PC-9 (cell line): ENCODE data around the gene GTF3C2. TPM values are rescaled to one million over a fixed set of nuclear protein-coding genes. Genes with fewer than 3 reads are reported as not detected.

Experiments used
- BruUV-seq: library from RNA; stranded (reverse); fragments of 400-500 nt; replicated peaks from 2 replicates; lab custom pipeline; 2021; lab: Mats Ljungman, UMichigan
- CTCF ChIA-PET: fragments of 300-600 bp; sonication (Branson Sonifier 250); formaldehyde crosslinking; loops from one replicate; lab custom pipeline; 2022; ENCODE audit warnings: antibody characterized with exemption; lab: Charles Lee
- POLR2A ChIA-PET: fragments of 300-600 bp; sonication (Branson Sonifier 250); formaldehyde crosslinking; loops from one replicate; lab custom pipeline; 2022; ENCODE audit warnings: antibody characterized with exemption; ENCODE audit not compliant: unreplicated experiment; lab: Charles Lee
- DNase-seq, 2 experiments: peaks; one replicate each; pipeline versions ENCODE4 v3.0.0 to v3.0.0-alpha.2; 2015 to 2022; ENCODE audit warnings: mixed read lengths in 1 of 2
- H2AFZ ChIP-seq: fragments of 200-600 bp; sonication (generic); 2 replicates; pipeline ENCODE4 v1.8.1; 2017; ENCODE audit warnings: antibody characterized with exemption
- H3F3A ChIP-seq: fragments of 200-600 bp; sonication (generic); 2 replicates; pipeline ENCODE4 v1.8.1; 2017; ENCODE audit warnings: antibody characterized with exemption, mild to moderate bottlenecking, low read depth; ENCODE audit not compliant: insufficient read depth
- H3K27ac ChIP-seq: fragments of 200-600 bp; sonication (generic); 2 replicates; pipeline ENCODE4 v1.6.1; 2016; ENCODE audit warnings: mixed run types
- H3K27me3 ChIP-seq: fragments of 200-600 bp; sonication (generic); 2 replicates; pipeline ENCODE4 v1.6.1; 2016; ENCODE audit warnings: low read depth, mixed run types; ENCODE audit not compliant: insufficient read depth
- H3K36me3 ChIP-seq: fragments of 200-600 bp; sonication (generic); 2 replicates; pipeline ENCODE4 v1.6.1; 2016; ENCODE audit warnings: low read depth, mixed run types
- H3K4me1 ChIP-seq: fragments of 200-600 bp; sonication (generic); replicated peaks from 2 replicates; pipeline ENCODE4 v1.6.1; 2016; ENCODE audit warnings: mixed run types; ENCODE audit not compliant: insufficient read depth
- H3K4me2 ChIP-seq: fragments of 200-600 bp; sonication (generic); 2 replicates; pipeline ENCODE4 v1.6.1; 2017; ENCODE audit warnings: mixed run types
- H3K4me3 ChIP-seq: fragments of 200-600 bp; sonication (generic); 2 replicates; pipeline ENCODE4 v1.6.1; 2016; ENCODE audit warnings: mixed run types
- H3K79me2 ChIP-seq: fragments of 200-600 bp; sonication (generic); 2 replicates; pipeline ENCODE4 v1.6.1; 2017; ENCODE audit warnings: low read depth, mixed run types
- H3K9me2 ChIP-seq: fragments of 200-600 bp; sonication (generic); 2 replicates; pipeline ENCODE4 v1.8.1; 2017; ENCODE audit warnings: mild to moderate bottlenecking; ENCODE audit not compliant: insufficient read depth
- H3K9me3 ChIP-seq: fragments of 200-600 bp; sonication (generic); 2 replicates; pipeline ENCODE4 v1.8.1; 2016; ENCODE audit warnings: low read depth; ENCODE audit not compliant: insufficient read depth
- H4K20me1 ChIP-seq: fragments of 200-600 bp; sonication (generic); 2 replicates; pipeline ENCODE4 v1.8.1; 2017; ENCODE audit not compliant: insufficient read depth
- EZH2 ChIP-seq: fragments of 200-600 bp; sonication (generic); IDR thresholded peaks from 2 replicates; pipeline ENCODE4 v1.8.0; 2017; ENCODE audit warnings: antibody characterized with exemption, low read depth
- intact Hi-C: fragments of 100-400 bp; cut with micrococcal nuclease; formaldehyde crosslinking; loops from one replicate; pipeline ENCODE4 v1.10.0; 2022; ENCODE audit not compliant: unreplicated experiment
- total RNA-seq: library from RNA; stranded (reverse); gene quantifications from 2 replicates; pipeline ENCODE4 v1.2.3, GENCODE V29; 2021
- TF ChIP-seq, protein P1 (sequence below): fragments of 200-600 bp; sonication (generic); conservative IDR thresholded peaks from 2 replicates; pipeline ENCODE4 v1.6.1; 2017; ENCODE audit warnings: mixed run types, antibody characterized with exemption, mild to moderate bottlenecking, moderate library complexity

Gene GTF3C2
- total RNA-seq, 1 experiment from 2014 or later, result 69.8 TPM

DNA sequence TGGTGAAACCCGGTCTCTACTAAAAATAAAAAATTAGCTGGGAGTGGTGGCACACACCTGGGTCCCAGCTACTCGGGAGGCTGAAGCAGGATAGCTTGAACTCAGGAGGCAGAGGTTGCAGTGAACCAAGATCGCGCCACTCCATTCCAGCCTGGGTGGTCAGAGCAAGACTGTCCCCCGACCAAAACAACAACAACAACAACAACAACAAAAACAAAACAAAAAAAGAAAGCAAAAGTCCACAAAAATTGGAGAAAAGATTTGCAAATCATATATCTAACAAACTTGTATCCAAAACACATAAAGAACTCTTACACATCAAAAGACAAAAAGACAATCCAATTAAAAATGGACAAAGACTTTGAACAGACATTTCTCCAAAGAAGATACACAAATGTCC lies 42.4 kb upstream of the GTF3C2 start:
- intact Hi-C loops, result no loop called here
- BruUV-seq, result no TSS peak
- Histone ChIP-seq H3K27ac (no peak overlapping the region), H3K9me2 (no peaks in the 10 kb centered on the region), H3F3A (peaks cover 31% of the 10 kb centered on the region), H3K4me1 (no peaks in the 10 kb centered on the region), H3K4me2 (no peak overlapping the region), H4K20me1 (peaks cover 88% of the 10 kb centered on the region), H2AFZ (no peak overlapping the region), H3K27me3 (no peaks in the 10 kb centered on the region), H3K79me2 (peaks cover 99% of the 10 kb centered on the region), H3K9me3 (no peaks in the 10 kb centered on the region), H3K4me3 (no peak overlapping the region), H3K36me3 (peaks cover 10% of the 10 kb centered on the region; the same call in 1 of the 2 replicates)
- no peak for DNase-seq
- CTCF ChIA-PET, result no interaction called here
- TF ChIP-seq EZH2, result no peak
- TF ChIP-seq, protein P1, sequence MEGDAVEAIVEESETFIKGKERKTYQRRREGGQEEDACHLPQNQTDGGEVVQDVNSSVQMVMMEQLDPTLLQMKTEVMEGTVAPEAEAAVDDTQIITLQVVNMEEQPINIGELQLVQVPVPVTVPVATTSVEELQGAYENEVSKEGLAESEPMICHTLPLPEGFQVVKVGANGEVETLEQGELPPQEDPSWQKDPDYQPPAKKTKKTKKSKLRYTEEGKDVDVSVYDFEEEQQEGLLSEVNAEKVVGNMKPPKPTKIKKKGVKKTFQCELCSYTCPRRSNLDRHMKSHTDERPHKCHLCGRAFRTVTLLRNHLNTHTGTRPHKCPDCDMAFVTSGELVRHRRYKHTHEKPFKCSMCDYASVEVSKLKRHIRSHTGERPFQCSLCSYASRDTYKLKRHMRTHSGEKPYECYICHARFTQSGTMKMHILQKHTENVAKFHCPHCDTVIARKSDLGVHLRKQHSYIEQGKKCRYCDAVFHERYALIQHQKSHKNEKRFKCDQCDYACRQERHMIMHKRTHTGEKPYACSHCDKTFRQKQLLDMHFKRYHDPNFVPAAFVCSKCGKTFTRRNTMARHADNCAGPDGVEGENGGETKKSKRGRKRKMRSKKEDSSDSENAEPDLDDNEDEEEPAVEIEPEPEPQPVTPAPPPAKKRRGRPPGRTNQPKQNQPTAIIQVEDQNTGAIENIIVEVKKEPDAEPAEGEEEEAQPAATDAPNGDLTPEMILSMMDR, result no peak
- POLR2A ChIA-PET, result no interaction called here

DNA sequence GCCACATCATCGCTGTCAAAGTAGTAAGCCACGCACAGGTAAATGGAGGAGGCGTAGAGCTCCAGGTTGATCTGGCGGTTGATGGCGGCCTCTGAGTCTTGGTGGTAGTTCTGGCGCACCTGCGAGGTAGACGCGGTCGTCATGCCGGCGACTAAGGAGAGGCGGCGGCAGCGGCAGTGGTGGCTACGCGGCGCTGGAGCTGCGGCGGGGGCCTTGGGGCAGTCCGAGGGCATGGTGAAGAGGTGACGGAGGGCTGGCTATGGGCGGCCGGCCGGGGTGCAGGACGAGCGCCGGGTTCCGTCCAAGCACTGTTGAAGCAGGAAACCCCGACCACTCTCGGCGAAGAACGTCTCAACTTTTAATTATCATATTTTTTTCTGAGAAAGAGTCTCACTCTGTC lies 36.7 kb upstream of the GTF3C2 start:
- POLR2A ChIA-PET, result no interaction called here
- H3K9me3 ChIP-seq, result no peaks in the 10 kb centered on the region
- CTCF ChIA-PET, result no interaction called here
- no peak overlapping the region for H3K4me2 ChIP-seq
- H2AFZ ChIP-seq, result no peak overlapping the region
- TF ChIP-seq EZH2, result no peak
- TF ChIP-seq, protein P1, result no peak
- peaks cover 97% of the 10 kb centered on the region for H3K79me2 ChIP-seq
- no peaks in the 10 kb centered on the region for H3K4me1 ChIP-seq
- H4K20me1 ChIP-seq, result peaks cover 78% of the 10 kb centered on the region
- H3K36me3 ChIP-seq, result peaks cover 5% of the 10 kb centered on the region; the same call in 1 of the 2 replicates
- no peak for DNase-seq
- H3K4me3 ChIP-seq, result no peak overlapping the region
- H3K27ac ChIP-seq, result no peak overlapping the region
- intact Hi-C loops, result no loop called here
- no peaks in the 10 kb centered on the region for H3K27me3 ChIP-seq
- peaks cover 29% of the 10 kb centered on the region for H3F3A ChIP-seq
- no peaks in the 10 kb centered on the region for H3K9me2 ChIP-seq
- no TSS peak for BruUV-seq

DNA sequence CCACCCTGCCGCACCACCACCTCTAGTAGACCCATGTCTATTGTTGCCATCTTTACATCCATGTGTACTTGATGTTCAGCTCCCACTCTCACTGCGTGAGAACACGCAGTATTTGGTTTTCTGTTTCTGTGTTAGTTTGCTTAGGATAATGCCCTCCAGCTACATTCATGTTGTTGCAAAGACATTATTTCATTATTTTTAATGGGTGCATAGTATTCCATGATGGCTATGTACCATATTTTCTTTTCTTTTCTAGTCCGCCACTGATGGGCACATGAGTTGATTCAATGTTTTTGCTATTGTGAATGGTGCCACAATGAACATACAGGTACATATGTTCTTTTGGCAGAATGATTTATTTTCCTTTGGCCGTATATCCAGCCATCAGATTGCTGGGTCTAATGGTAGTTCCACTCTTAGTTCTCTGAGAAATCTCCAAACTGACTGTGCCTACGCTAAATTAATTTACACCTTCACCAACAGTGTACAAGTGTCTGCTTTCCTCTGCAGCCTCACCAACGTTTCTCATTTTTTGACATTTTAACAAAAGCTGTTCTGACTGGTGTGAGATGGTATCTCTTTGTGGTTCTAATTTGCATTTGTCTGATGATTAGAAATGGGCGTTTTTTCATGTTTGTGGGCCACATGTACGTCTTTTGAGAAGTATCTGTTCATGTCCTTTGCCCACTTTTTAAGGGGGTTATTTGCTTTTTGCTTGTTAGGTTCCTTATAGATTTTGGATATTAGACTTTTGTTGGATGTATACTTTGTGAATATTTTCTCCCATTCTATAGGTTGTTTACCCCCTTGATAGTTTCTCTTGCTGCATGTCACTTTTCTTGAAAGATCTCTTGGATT lies 34.5 kb upstream of the GTF3C2 start:
- no TSS peak for BruUV-seq
- Histone ChIP-seq H3K4me2 (no peak overlapping the region), H3K9me3 (no peaks in the 10 kb centered on the region)

More for the DNA sequence above, 34.5 kb upstream of the GTF3C2 start:
- ChIA-PET POLR2A (no interaction called here), CTCF (no interaction called here)
- Histone ChIP-seq H3K27me3 (no peaks in the 10 kb centered on the region), H3F3A (peaks cover 21% of the 10 kb centered on the region; the same call in 1 of the 2 replicates), H4K20me1 (peaks cover 56% of the 10 kb centered on the region), H3K4me1 (no peaks in the 10 kb centered on the region), H3K4me3 (no peak overlapping the region), H3K79me2 (peaks cover 78% of the 10 kb centered on the region), H3K9me2 (no peaks in the 10 kb centered on the region), H3K36me3 (peaks cover 14% of the 10 kb centered on the region), H2AFZ (no peak overlapping the region), H3K27ac (no peak overlapping the region)
- TF ChIP-seq, protein P1, result no peak
- no peak for TF ChIP-seq EZH2
- intact Hi-C loops, result no loop called here
- no peak for DNase-seq
